T-helper 1 cell treated with Interleukin-12 subunit alpha and Interleukin-12 subunit beta and Interleukin-4 antibody, amounts not matched to agents 30 ng/mL and 1 ng/mL, for 36 hours (primary cell): ENCODE data around the gene CDK14. TPM values are rescaled to one million over a fixed set of nuclear protein-coding genes. Genes with fewer than 3 reads are reported as not detected.
"Not testable (repeated sequence)": the region's sequence is repeated elsewhere in the genome, so short reads cannot be mapped to it uniquely, and the experiment has no call there.

Source experiments
- intact Hi-C: fragments of 100-400 bp; cut with micrococcal nuclease; formaldehyde crosslinking; loops from one replicate; pipeline ENCODE4 v1.15.1; 2024
- total RNA-seq: library from RNA; stranded (reverse); gene quantifications from 2 replicates; pipeline ENCODE4 v1.2.3, GENCODE V29; 2022

The CDK14 gene
- total RNA-seq, 1 donor from 2014 or later, result 0.34 TPM

GRCh38 chr7:90629297-90629918 lies 33.3 kb downstream of the CDK14 start:
- intact Hi-C loops, result loop anchor here (1.0 kb wide), 2 partner anchors 174 to 477 kb away; no protein-coding TSS in a partner anchor

GRCh38 chr7:90631502-90631901 lies 35.4 kb downstream of the CDK14 start:
- intact Hi-C loops, result no loop called here

- intact Hi-C loops, result not testable (repeated sequence)
These were observed 43.6 kb downstream of the CDK14 start for GRCh38 chr7:90639683-90640082.

- intact Hi-C loops, result no loop called here
These were observed 46.9 kb downstream of the CDK14 start for GRCh38 chr7:90642978-90643377.

- intact Hi-C loops, result no loop called here
These were observed 49.7 kb downstream of the CDK14 start for GRCh38 chr7:90645784-90646183.

- intact Hi-C loops, result no loop called here
These were observed 52.0 kb downstream of the CDK14 start for GRCh38 chr7:90648107-90648506.

- intact Hi-C loops, result no loop called here
These were observed 52.7 kb downstream of the CDK14 start for GRCh38 chr7:90648834-90649233.

GRCh38 chr7:90654718-90655427 lies 58.8 kb downstream of the CDK14 start:
- intact Hi-C loops, result no loop called here

- intact Hi-C loops, result no loop called here
These were observed 59.4 kb downstream of the CDK14 start for GRCh38 chr7:90655566-90655965.

GRCh38 chr7:90657481-90657880 lies 61.4 kb downstream of the CDK14 start:
- intact Hi-C loops, result no loop called here

- intact Hi-C loops, result no loop called here
These were observed 64.0 kb downstream of the CDK14 start for GRCh38 chr7:90660100-90660499.

GRCh38 chr7:90660819-90661218 lies 64.7 kb downstream of the CDK14 start:
- intact Hi-C loops, result no loop called here

- intact Hi-C loops, result no loop called here
These were observed 65.4 kb downstream of the CDK14 start for GRCh38 chr7:90661290-90662151.

GRCh38 chr7:90663176-90663575 lies 67.1 kb downstream of the CDK14 start:
- intact Hi-C loops, result no loop called here

- intact Hi-C loops, result no loop called here
These were observed 70.1 kb downstream of the CDK14 start for GRCh38 chr7:90666186-90666585.

GRCh38 chr7:90668992-90669391 lies 72.9 kb downstream of the CDK14 start:
- intact Hi-C loops, result no loop called here

- intact Hi-C loops, result no loop called here
These were observed 73.4 kb downstream of the CDK14 start for GRCh38 chr7:90669492-90669891.

- intact Hi-C loops, result no loop called here
These were observed 75.5 kb downstream of the CDK14 start for GRCh38 chr7:90671571-90671970.

- intact Hi-C loops, result no loop called here
These were observed 76.1 kb downstream of the CDK14 start for GRCh38 chr7:90672210-90672609.

- intact Hi-C loops, result no loop called here
These were observed 78.5 kb downstream of the CDK14 start for GRCh38 chr7:90674625-90675024.

GRCh38 chr7:90675982-90676381 lies 79.9 kb downstream of the CDK14 start:
- intact Hi-C loops, result no loop called here
